22Rv1 (cell line): ENCODE measurements around the gene PHIP.

Experiments
- ZFX ChIP-seq: fragments of 450-650 bp; IDR thresholded peaks from 2 replicates; pipeline ENCODE4 v1.6.1; 2017; ENCODE audit warnings: antibody characterized with exemption, borderline replicate concordance
- TF ChIP-seq, protein P1 (sequence below): fragments of 450-650 bp; IDR thresholded peaks from 2 replicates; pipeline ENCODE4 v1.5.1; 2017; ENCODE audit warnings: mild to moderate bottlenecking

DNA sequence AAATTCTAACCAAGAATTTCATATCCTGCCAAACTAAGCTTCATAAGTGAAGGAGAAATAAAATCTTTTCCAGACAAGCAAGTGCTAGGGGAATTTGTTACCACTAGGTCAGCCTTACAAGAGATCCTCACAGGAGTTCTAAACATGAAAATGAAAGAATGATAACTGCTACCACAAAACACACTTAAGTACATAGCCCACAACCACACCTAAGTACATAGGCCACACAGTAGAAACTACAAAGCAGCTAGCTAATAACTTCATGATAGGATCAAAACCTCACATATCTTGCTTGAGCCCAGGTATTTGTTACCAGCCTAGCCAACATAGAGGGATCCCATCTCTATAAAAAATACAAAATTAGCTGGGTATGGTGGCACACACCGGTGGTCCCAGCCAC, 160.3 kb downstream of the PHIP start:
- TF ChIP-seq, protein P1, sequence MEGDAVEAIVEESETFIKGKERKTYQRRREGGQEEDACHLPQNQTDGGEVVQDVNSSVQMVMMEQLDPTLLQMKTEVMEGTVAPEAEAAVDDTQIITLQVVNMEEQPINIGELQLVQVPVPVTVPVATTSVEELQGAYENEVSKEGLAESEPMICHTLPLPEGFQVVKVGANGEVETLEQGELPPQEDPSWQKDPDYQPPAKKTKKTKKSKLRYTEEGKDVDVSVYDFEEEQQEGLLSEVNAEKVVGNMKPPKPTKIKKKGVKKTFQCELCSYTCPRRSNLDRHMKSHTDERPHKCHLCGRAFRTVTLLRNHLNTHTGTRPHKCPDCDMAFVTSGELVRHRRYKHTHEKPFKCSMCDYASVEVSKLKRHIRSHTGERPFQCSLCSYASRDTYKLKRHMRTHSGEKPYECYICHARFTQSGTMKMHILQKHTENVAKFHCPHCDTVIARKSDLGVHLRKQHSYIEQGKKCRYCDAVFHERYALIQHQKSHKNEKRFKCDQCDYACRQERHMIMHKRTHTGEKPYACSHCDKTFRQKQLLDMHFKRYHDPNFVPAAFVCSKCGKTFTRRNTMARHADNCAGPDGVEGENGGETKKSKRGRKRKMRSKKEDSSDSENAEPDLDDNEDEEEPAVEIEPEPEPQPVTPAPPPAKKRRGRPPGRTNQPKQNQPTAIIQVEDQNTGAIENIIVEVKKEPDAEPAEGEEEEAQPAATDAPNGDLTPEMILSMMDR: no peak
- TF ChIP-seq ZFX: no peak
